ENCODE data around the gene MAD2L1BP. TPM values are rescaled to one million over a fixed set of nuclear protein-coding genes. Genes with fewer than 3 reads are reported as not detected.

Gene MAD2L1BP
- total RNA-seq, 1 experiment from 2014 or later: 52.0 TPM

- H3K36me3 ChIP-seq (ENCODE audit: insufficient read depth, low read length, poor library complexity, severe bottlenecking): peaks cover 42% of the 10 kb centered on the region
- intact Hi-C loops (cut with micrococcal nuclease; ENCODE audit: unreplicated experiment): no loop called here
- ChIA-PET CTCF (interaction anchor here (0.6 kb wide), 1 partner anchor 224 kb away, joined by 5 read pairs; no protein-coding TSS in a partner anchor), POLR2A (ENCODE audit: low non-redundant PET) (no interaction called here)
- no peak overlapping the region for H3K27ac ChIP-seq (ENCODE audit: low read depth, low read length, poor library complexity, severe bottlenecking)
- H3K9me3 ChIP-seq (ENCODE audit: low read depth, low read length, poor library complexity, severe bottlenecking): no peaks in the 10 kb centered on the region
- BruUV-seq (replicated peaks): no TSS peak
- peaks cover 3% of the 10 kb centered on the region for H3K4me1 ChIP-seq (ENCODE audit: insufficient read depth, low read length, poor library complexity, severe bottlenecking)
- no peak for DNase-seq (ENCODE audit: low spot score)
- no peaks in the 10 kb centered on the region for H3K27me3 ChIP-seq (replicated peaks; ENCODE audit: insufficient read depth, low read depth, low read length, poor library complexity)
- H3K4me3 ChIP-seq (ENCODE audit: low read depth, low read length, poor library complexity, severe bottlenecking): no peak overlapping the region
- TF ChIP-seq EZH2 (IDR thresholded peaks at IDR 0.05; ENCODE audit: borderline replicate concordance, low read depth, low read length, poor library complexity, severe bottlenecking) (no peak), CTCF (conservative IDR thresholded peaks at IDR 0.05; ENCODE audit: low read depth, low read length) (no peak)
These were observed 45.7 kb downstream of the MAD2L1BP start for GRCh38 chr6:43681303-43681702.

DNA sequence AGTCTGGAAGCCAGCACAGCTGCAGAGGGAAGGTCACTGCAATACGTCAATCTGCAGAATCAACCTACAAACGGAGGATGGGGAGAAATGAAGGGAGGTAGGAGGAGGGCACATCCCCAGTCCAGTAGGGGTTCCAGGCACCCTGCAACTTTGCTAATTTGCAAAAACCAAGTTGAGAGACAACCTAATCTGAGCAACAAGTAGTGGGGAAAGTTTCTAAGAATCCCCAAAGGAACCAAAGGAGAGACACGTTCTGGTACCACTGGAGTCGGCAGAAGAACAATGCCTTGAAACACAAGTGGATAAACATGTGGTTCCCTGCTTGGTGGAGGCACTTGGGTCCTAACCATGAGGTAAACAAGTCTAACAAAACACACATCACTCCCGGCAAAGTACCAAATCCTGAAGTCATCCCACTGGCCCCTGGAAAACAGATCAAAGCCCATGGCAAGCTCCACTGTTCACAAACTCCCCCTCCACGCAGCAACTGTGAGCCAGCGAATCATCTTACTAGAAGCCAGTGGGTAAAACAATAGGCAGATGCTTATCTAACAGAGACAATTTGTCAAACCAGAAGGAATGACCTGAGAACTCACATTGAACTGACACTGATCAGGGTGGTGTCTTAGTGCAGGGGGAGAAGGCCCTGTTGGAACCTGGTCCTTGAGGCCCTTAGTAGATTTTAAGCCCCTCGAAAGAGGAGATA is 47.2 kb downstream of the MAD2L1BP start:
- no peak overlapping the region for H3K27ac ChIP-seq (ENCODE audit: low read depth, low read length, poor library complexity, severe bottlenecking)
- peaks cover 10% of the 10 kb centered on the region for H3K4me1 ChIP-seq (ENCODE audit: insufficient read depth, low read length, poor library complexity, severe bottlenecking)
- no peak for TF ChIP-seq EZH2 (IDR thresholded peaks at IDR 0.05; ENCODE audit: borderline replicate concordance, low read depth, low read length, poor library complexity, severe bottlenecking)
- no peak for TF ChIP-seq CTCF (conservative IDR thresholded peaks at IDR 0.05; ENCODE audit: low read depth, low read length)
- intact Hi-C loops (cut with micrococcal nuclease; ENCODE audit: unreplicated experiment): no loop called here
- DNase-seq (ENCODE audit: low spot score): no peak
- peaks cover 27% of the 10 kb centered on the region for H3K36me3 ChIP-seq (ENCODE audit: insufficient read depth, low read length, poor library complexity, severe bottlenecking)
- ChIA-PET CTCF (no interaction called here), POLR2A (ENCODE audit: low non-redundant PET) (no interaction called here)
- no peaks in the 10 kb centered on the region for H3K27me3 ChIP-seq (replicated peaks; ENCODE audit: insufficient read depth, low read depth, low read length, poor library complexity)
- H3K9me3 ChIP-seq (ENCODE audit: low read depth, low read length, poor library complexity, severe bottlenecking): no peaks in the 10 kb centered on the region
- no TSS peak for BruUV-seq (replicated peaks)
- no peak overlapping the region for H3K4me3 ChIP-seq (ENCODE audit: low read depth, low read length, poor library complexity, severe bottlenecking)

DNA sequence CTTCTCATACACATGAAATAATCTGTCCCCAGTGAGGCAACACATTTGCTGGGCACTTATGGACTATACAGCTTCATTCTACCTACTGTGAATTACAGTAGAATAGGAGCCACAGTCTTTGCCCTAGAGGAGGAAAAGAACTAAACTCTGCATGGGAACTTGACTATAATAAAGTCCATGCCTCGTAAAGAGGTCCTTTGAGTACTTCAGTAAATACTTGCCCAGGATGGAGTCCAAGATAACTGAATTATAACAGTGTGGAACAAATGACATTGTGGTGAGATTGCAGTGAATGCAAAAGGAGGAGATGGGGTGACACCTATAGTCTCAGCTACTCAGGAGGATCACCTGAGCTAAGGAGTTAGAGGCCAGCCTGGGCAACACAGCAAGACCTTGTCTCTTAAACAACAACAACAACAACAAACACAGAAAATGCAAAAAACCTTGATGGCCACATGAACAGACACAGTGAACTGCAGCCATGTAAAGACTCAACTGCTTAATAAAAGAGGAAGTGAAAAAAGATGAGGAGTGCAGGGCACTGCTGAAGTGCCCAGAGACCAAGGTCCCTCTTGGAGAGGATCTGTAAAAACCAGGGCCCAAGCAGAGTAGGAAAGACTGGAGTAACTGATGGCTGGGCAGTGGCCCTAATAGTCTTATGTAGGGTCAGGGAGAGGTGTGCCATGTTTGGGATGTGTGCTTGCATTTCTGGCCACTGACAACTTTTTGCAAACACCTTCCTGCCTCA is 48.2 kb downstream of the MAD2L1BP start:
- BruUV-seq (replicated peaks): no TSS peak
- Histone ChIP-seq H3K4me3 (ENCODE audit: low read depth, low read length, poor library complexity, severe bottlenecking) (no peak overlapping the region), H3K27me3 (replicated peaks; ENCODE audit: insufficient read depth, low read depth, low read length, poor library complexity) (no peaks in the 10 kb centered on the region), H3K36me3 (ENCODE audit: insufficient read depth, low read length, poor library complexity, severe bottlenecking) (peaks cover 17% of the 10 kb centered on the region), H3K27ac (ENCODE audit: low read depth, low read length, poor library complexity, severe bottlenecking) (no peak overlapping the region), H3K9me3 (ENCODE audit: low read depth, low read length, poor library complexity, severe bottlenecking) (no peaks in the 10 kb centered on the region), H3K4me1 (ENCODE audit: insufficient read depth, low read length, poor library complexity, severe bottlenecking) (peaks cover 10% of the 10 kb centered on the region)
- ChIA-PET POLR2A (ENCODE audit: low non-redundant PET) (no interaction called here), CTCF (no interaction called here)
- no peak for DNase-seq (ENCODE audit: low spot score)
- TF ChIP-seq EZH2 (IDR thresholded peaks at IDR 0.05; ENCODE audit: borderline replicate concordance, low read depth, low read length, poor library complexity, severe bottlenecking): no peak
- no peak for TF ChIP-seq CTCF (conservative IDR thresholded peaks at IDR 0.05; ENCODE audit: low read depth, low read length)
- intact Hi-C loops (cut with micrococcal nuclease; ENCODE audit: unreplicated experiment): no loop called here
